SK-N-SH (cell line): ENCODE results near the gene KIAA0232. TPM values are rescaled to one million over a fixed set of nuclear protein-coding genes. Genes with fewer than 3 reads are reported as not detected.

ENCODE experiments used
- CTCF ChIA-PET: fragments of 300-600, 350-600 bp; formaldehyde crosslinking; extraction: SDS; loops from one replicate; lab custom pipeline; 2021; lab: Yijun Ruan, JAX
- POLR2A ChIA-PET: fragments of 350-600 bp; sonication (Branson Sonifier 250); formaldehyde crosslinking; extraction: SDS; loops from one replicate; lab custom pipeline; 2020; ENCODE audit warnings: antibody characterized with exemption, inconsistent platforms; lab: Yijun Ruan, JAX
- DNase-seq: peaks from one replicate; pipeline ENCODE4 v3.0.0; 2012
- H2AFZ ChIP-seq: fragments of 200-600 bp; sonication (generic); 2 replicates; pipeline ENCODE4 v1.8.1; 2016; ENCODE audit warnings: antibody characterized with exemption, mild to moderate bottlenecking, low read depth
- H3F3A ChIP-seq: fragments of 200-600 bp; sonication (generic); replicated peaks from 2 replicates; pipeline ENCODE3; 2016; ENCODE audit warnings: antibody characterized with exemption, mild to moderate bottlenecking; ENCODE audit not compliant: insufficient read depth
- H3K27ac ChIP-seq, 2 experiments: fragments of 200-500 bp in 1 of 2; fragments of 200-600 bp in 1 of 2; sonication (Bioruptor generic) in 1 of 2; sonication (generic), shearing (Covaris generic) in 1 of 2; 2 replicates each; pipeline versions ENCODE4 v1.5.1 to v1.6.1; 2014 to 2016; ENCODE audit warnings: low read depth in 2 of 2, inconsistent platforms in 1 of 2, low read length in 1 of 2, mild to moderate bottlenecking in 1 of 2, mixed read lengths in 1 of 2
- H3K27me3 ChIP-seq: fragments of 200-600 bp; sonication (generic), shearing (Covaris generic); 2 replicates; pipeline ENCODE4 v1.6.1; 2016; ENCODE audit warnings: mixed run types; ENCODE audit not compliant: insufficient read depth
- H3K36me3 ChIP-seq, 2 experiments: fragments of 200-500 bp in 1 of 2; fragments of 200-600 bp in 1 of 2; sonication (Bioruptor generic) in 1 of 2; sonication (generic) in 1 of 2; replicated peaks in 1 of 2; 2 replicates each; pipeline versions ENCODE3 to v1.5.1; 2014 to 2016; ENCODE audit warnings: low read length in 1 of 2, mild to moderate bottlenecking in 1 of 2; ENCODE audit not compliant: insufficient read depth in 2 of 2, control insufficient read depth in 1 of 2
- H3K4me1 ChIP-seq, 2 experiments: fragments of 200-500 bp in 1 of 2; fragments of 200-600 bp in 1 of 2; sonication (Bioruptor generic) in 1 of 2; sonication (generic), shearing (Covaris generic) in 1 of 2; 2 replicates each; pipeline versions ENCODE4 v1.5.1 to v1.6.1; 2014 to 2016; ENCODE audit warnings: low read depth in 1 of 2, low read length in 1 of 2, mixed run types in 1 of 2; ENCODE audit not compliant: insufficient read depth in 2 of 2, control insufficient read depth in 1 of 2
- H3K4me2 ChIP-seq: fragments of 200-600 bp; sonication (generic), shearing (Covaris generic); 2 replicates; pipeline ENCODE4 v1.6.1; 2017; ENCODE audit warnings: mixed run types
- H3K4me3 ChIP-seq, 2 experiments: fragments of 200-500 bp in 1 of 2; fragments of 200-600 bp in 1 of 2; sonication (Bioruptor generic) in 1 of 2; sonication (generic), shearing (Covaris generic) in 1 of 2; 2 replicates each; pipeline versions ENCODE4 v1.5.1 to v1.8.1; 2014 to 2016; ENCODE audit warnings: low read depth in 2 of 2, inconsistent platforms in 1 of 2, low read length in 1 of 2, mild to moderate bottlenecking in 1 of 2, mixed read lengths in 1 of 2, moderate library complexity in 1 of 2
- H3K79me2 ChIP-seq: fragments of 200-600 bp; sonication (generic); 2 replicates; pipeline ENCODE4 v1.8.1; 2017; ENCODE audit warnings: mild to moderate bottlenecking; ENCODE audit not compliant: insufficient read depth
- H3K9ac ChIP-seq: fragments of 200-600 bp; sonication (generic); 2 replicates; pipeline ENCODE4 v1.6.1; 2017; ENCODE audit warnings: mixed run types
- H3K9me2 ChIP-seq: fragments of 200-600 bp; sonication (generic); 2 replicates; pipeline ENCODE4 v1.6.1; 2017; ENCODE audit warnings: mixed run types
- H3K9me3 ChIP-seq: fragments of 200-600 bp; sonication (generic); 2 replicates; pipeline ENCODE4 v1.6.1; 2017; ENCODE audit warnings: mixed run types, mild to moderate bottlenecking, moderate library complexity
- H4K20me1 ChIP-seq: fragments of 200-600 bp; sonication (generic); 2 replicates; pipeline ENCODE4 v1.6.1; 2017; ENCODE audit warnings: mild to moderate bottlenecking, mixed run types; ENCODE audit not compliant: insufficient read depth
- EZH2phosphoT487 ChIP-seq: fragments of 200-600 bp; sonication (generic); IDR thresholded peaks from 2 replicates; pipeline ENCODE4 v1.6.1; 2017; ENCODE audit warnings: low read depth, mixed run types, mild to moderate bottlenecking, antibody characterized with exemption, moderate library complexity, borderline replicate concordance
- FOSL2 ChIP-seq: IDR thresholded peaks from 2 replicates; pipeline ENCODE4 v1.4.0; 2012; ENCODE audit warnings: low read depth, mild to moderate bottlenecking, moderate library complexity, borderline replicate concordance
- FOXJ3 ChIP-seq: sonication (generic); formaldehyde crosslinking; IDR thresholded peaks from 2 replicates; pipeline ENCODE4 v1.5.1; 2020; ENCODE audit warnings: mild to moderate bottlenecking, missing genetic modification reagents
- FOXM1 ChIP-seq: IDR thresholded peaks from 2 replicates; pipeline ENCODE4 v1.4.0; 2012; ENCODE audit warnings: low read depth, mild to moderate bottlenecking
- GABPA ChIP-seq: IDR thresholded peaks from 2 replicates; pipeline ENCODE4 v1.4.0; 2012; ENCODE audit warnings: low read depth, mild to moderate bottlenecking
- MEF2A ChIP-seq: IDR thresholded peaks from 2 replicates; pipeline ENCODE4 v1.4.0; 2012; ENCODE audit warnings: low read depth, borderline replicate concordance
- PBX3 ChIP-seq: IDR thresholded peaks from 2 replicates; pipeline ENCODE4; 2012
- POLR2AphosphoS5 ChIP-seq: IDR thresholded peaks from 2 replicates; pipeline ENCODE4 v1.6.1; 2012; ENCODE audit warnings: low read depth, low read length
- RAD21 ChIP-seq: IDR thresholded peaks from 2 replicates; pipeline ENCODE4 v1.6.1; 2012; ENCODE audit warnings: mild to moderate bottlenecking, low read length
- RCOR1 ChIP-seq: fragments of 150-350 bp; IDR thresholded peaks from 2 replicates; pipeline ENCODE4 v1.6.1; 2017; ENCODE audit warnings: antibody characterized with exemption, low read length
- RFX5 ChIP-seq: IDR thresholded peaks from 2 replicates; pipeline ENCODE4 v1.6.1; 2012; ENCODE audit warnings: mild to moderate bottlenecking, improper control_type of control experiment, low read length
- RXRA ChIP-seq: IDR thresholded peaks from 2 replicates; pipeline ENCODE4 v1.4.0; 2012; ENCODE audit warnings: low read depth, mild to moderate bottlenecking, borderline replicate concordance
- SIN3A ChIP-seq: IDR thresholded peaks from 2 replicates; pipeline ENCODE4 v1.6.1; 2012; ENCODE audit warnings: low read depth, mild to moderate bottlenecking, low read length, moderate library complexity, borderline replicate concordance
- TAF1 ChIP-seq: IDR thresholded peaks from 2 replicates; pipeline ENCODE4 v1.6.1; 2012; ENCODE audit warnings: low read depth, mild to moderate bottlenecking, low read length, moderate library complexity, borderline replicate concordance
- TEAD4 ChIP-seq: IDR thresholded peaks from 2 replicates; pipeline ENCODE4 v1.4.0; 2012; ENCODE audit warnings: mild to moderate bottlenecking, borderline replicate concordance; ENCODE audit not compliant: insufficient read depth
- USF2 ChIP-seq: fragments of 150-350 bp; IDR thresholded peaks from 2 replicates; pipeline ENCODE4 v1.6.1; 2017; ENCODE audit warnings: antibody characterized with exemption, low read length, low read depth, borderline replicate concordance
- YY1 ChIP-seq: IDR thresholded peaks from 2 replicates; pipeline ENCODE4 v1.4.0; 2012; ENCODE audit warnings: low read depth, mild to moderate bottlenecking
- ZBTB33 ChIP-seq: IDR thresholded peaks from 2 replicates; pipeline ENCODE4 v1.4.0; 2012; ENCODE audit warnings: low read depth, borderline replicate concordance
- WGBS: methylation state at CpG from one replicate; pipeline ENCODE4 v1.1.6; 2017; ENCODE audit warnings: low lambda C conversion rate; 5-methylcytosine and 5-hydroxymethylcytosine counted together
- polyA plus RNA-seq, 3 experiments: library from polyadenylated mRNA; depleted of rRNA; stranded (reverse); fragments of >200 nt; gene quantifications; 2 replicates each; pipeline ENCODE4 v1.2.3, GENCODE V29; 2012
- TF ChIP-seq, protein P1 (sequence below): fragments of 200-600 bp; sonication (generic); IDR thresholded peaks from 2 replicates; pipeline ENCODE4 v1.6.1; 2017; ENCODE audit warnings: antibody characterized with exemption, mild to moderate bottlenecking, moderate library complexity

The KIAA0232 gene
- polyA plus RNA-seq, 1 of the 3 experiments (the other 2 are of a cell fraction), result 5.7 TPM

GRCh38 chr4:6881908-6882307, 99.4 kb downstream of the KIAA0232 start:
- Histone ChIP-seq H3F3A (peaks cover 8% of the 10 kb centered on the region), H3K79me2 (no peaks in the 10 kb centered on the region), H2AFZ (no peak overlapping the region), H3K9me3 (no peaks in the 10 kb centered on the region), H3K4me2 (no peak overlapping the region), H3K27me3 (no peaks in the 10 kb centered on the region), H3K9ac (no peak overlapping the region), H3K9me2 (no peaks in the 10 kb centered on the region), H3K4me1 (peaks cover 0 to 3% of the 10 kb centered on the region in 2 experiments; a peak in 1 of 4 replicates), H3K4me3 (no peak overlapping the region), H3K36me3 (peaks cover 11 to 57% of the 10 kb centered on the region in 2 experiments), H4K20me1 (no peaks in the 10 kb centered on the region), H3K27ac (no peak overlapping the region)
- POLR2A ChIA-PET, result no interaction called here
- no peak for TF ChIP-seq EZH2phosphoT487
- no peak for TF ChIP-seq FOXM1
- no peak for TF ChIP-seq POLR2AphosphoS5
- TF ChIP-seq MEF2A, result no peak
- TF ChIP-seq RFX5, result no peak
- no peak for TF ChIP-seq SIN3A
- TF ChIP-seq RCOR1, result no peak
- TF ChIP-seq ZBTB33, result no peak
- TF ChIP-seq PBX3, result no peak
- TF ChIP-seq, protein P1, sequence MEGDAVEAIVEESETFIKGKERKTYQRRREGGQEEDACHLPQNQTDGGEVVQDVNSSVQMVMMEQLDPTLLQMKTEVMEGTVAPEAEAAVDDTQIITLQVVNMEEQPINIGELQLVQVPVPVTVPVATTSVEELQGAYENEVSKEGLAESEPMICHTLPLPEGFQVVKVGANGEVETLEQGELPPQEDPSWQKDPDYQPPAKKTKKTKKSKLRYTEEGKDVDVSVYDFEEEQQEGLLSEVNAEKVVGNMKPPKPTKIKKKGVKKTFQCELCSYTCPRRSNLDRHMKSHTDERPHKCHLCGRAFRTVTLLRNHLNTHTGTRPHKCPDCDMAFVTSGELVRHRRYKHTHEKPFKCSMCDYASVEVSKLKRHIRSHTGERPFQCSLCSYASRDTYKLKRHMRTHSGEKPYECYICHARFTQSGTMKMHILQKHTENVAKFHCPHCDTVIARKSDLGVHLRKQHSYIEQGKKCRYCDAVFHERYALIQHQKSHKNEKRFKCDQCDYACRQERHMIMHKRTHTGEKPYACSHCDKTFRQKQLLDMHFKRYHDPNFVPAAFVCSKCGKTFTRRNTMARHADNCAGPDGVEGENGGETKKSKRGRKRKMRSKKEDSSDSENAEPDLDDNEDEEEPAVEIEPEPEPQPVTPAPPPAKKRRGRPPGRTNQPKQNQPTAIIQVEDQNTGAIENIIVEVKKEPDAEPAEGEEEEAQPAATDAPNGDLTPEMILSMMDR, result no peak
- TF ChIP-seq RXRA, result no peak
- no peak for TF ChIP-seq TEAD4
- no peak for TF ChIP-seq USF2
- TF ChIP-seq TAF1, result no peak
- TF ChIP-seq FOSL2, result no peak
- TF ChIP-seq GABPA, result no peak
- no peak for TF ChIP-seq FOXJ3 (CRISPR knock-in tag)
- TF ChIP-seq YY1, result no peak
- TF ChIP-seq RAD21, result no peak
- WGBS, result 90% methylated on average over 16 of the region's 16 CpGs
- no peak for DNase-seq
- CTCF ChIA-PET, result interaction anchor here (5.8 to 6.8 kb wide), 2 partner anchors 8 to 162 kb away, joined by 43 to 57 read pairs; no protein-coding TSS in a partner anchor
